Measurements from ENCODE around the gene KRT40.

- no peak for TF ChIP-seq CTCF (conservative IDR thresholded peaks at IDR 0.05; ENCODE audit: low read length)
- no peak for TF ChIP-seq EZH2phosphoT487 (IDR thresholded peaks at IDR 0.05; ENCODE audit: borderline replicate concordance)
Measured at GRCh38 chr17:40953881-40954280, 30.2 kb downstream of the KRT40 start.

All from Loucy (cell line).